Choroid plexus epithelial cell (primary cell): ENCODE measurements around the gene ZBTB11.
"Not testable (repeated sequence)": the region's sequence is repeated elsewhere in the genome, so short reads cannot be mapped to it uniquely, and the experiment has no call there.

Source experiments
- DNase-seq: peaks from one replicate; pipeline ENCODE4 v3.0.0-alpha.2; 2010; ENCODE audit warnings: low read depth
- H3K4me3 ChIP-seq: 2 replicates; pipeline ENCODE4 v1.5.1; 2011; ENCODE audit warnings: low read depth, mild to moderate bottlenecking, control low read depth, low read length, moderate library complexity
- TF ChIP-seq, protein P1 (sequence below): conservative IDR thresholded peaks from 2 replicates; pipeline ENCODE4 v1.5.1; 2011; ENCODE audit warnings: low read depth, mild to moderate bottlenecking, control low read depth, inconsistent platforms, low read length, moderate library complexity

ZBTB11 gene

DNA sequence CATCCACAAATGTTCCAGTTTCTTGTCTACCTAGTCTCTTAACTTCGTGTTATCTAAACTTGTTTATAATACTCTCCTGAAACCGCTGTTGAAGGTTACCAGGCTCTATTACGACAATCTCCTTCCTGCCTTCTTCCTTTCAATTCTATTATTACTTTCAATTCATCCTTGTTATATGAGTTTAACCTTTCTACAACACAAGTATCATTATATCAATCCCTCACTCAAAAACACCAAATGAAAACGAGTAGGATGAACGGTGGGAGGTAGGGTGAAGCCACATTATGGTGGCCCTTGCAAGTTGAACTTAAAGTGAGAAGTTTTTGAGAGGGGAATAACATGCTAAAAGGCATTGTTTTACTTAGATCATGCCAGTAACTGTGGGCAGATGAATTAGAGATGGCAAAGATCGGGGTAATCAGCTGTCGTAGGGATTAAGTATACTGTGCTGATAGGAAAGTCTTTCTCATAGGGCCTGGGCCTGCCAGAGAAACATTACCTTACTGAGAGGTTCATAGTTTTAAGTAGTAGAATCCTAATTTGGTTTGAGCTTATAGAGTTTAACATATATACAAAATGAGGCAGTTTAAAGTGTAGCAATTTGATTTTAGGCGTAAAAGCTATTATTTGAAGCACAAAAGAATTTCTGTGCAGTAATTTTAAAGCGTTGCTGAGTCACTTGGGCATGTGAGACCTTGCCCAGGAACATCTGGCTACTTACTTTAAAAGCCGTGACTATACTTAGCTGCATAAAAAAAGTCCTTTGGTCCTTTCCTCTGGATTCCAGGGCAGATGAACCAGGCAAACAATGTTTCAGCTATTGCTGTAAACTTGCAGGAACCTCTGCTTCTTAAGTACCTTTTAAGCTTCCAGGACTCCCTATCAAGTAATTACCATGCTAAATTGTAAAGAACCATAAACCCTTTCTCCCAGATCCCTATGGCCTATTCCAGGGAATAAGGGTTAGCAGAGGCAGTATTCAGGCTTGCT is 44.2 kb upstream of the ZBTB11 start:
- H3K4me3 ChIP-seq = no peak overlapping the region
- DNase-seq = no peak
- TF ChIP-seq, protein P1, sequence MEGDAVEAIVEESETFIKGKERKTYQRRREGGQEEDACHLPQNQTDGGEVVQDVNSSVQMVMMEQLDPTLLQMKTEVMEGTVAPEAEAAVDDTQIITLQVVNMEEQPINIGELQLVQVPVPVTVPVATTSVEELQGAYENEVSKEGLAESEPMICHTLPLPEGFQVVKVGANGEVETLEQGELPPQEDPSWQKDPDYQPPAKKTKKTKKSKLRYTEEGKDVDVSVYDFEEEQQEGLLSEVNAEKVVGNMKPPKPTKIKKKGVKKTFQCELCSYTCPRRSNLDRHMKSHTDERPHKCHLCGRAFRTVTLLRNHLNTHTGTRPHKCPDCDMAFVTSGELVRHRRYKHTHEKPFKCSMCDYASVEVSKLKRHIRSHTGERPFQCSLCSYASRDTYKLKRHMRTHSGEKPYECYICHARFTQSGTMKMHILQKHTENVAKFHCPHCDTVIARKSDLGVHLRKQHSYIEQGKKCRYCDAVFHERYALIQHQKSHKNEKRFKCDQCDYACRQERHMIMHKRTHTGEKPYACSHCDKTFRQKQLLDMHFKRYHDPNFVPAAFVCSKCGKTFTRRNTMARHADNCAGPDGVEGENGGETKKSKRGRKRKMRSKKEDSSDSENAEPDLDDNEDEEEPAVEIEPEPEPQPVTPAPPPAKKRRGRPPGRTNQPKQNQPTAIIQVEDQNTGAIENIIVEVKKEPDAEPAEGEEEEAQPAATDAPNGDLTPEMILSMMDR = no peak

DNA sequence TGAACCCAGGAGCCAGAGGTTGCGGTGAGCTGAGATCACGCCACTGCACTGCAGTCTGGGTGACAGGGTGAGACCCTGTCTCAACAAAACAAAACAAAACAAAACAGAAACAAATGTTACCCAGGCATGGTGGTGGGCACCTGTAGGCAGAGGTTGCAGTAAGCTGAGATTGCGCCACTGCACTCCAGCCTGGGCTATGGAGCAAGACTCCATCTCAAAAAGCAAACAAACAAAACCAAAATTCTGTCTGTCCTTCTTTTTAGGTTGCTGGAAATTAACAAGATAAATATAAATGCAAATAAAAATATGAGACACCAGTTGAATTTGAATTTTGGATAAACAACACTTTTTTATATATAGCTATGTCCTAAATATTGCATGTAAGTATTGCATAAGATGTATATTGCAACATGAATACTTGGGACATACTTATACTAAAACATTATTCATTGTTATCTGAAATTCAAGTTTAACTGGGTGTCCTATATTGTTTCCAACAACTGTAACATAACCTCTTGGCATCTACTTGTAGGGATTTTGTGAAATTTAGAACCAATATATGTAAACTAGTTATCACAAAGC is 42.8 kb upstream of the ZBTB11 start:
- TF ChIP-seq, protein P1 = no peak
- DNase-seq = no peak
- no peak overlapping the region for H3K4me3 ChIP-seq

DNA sequence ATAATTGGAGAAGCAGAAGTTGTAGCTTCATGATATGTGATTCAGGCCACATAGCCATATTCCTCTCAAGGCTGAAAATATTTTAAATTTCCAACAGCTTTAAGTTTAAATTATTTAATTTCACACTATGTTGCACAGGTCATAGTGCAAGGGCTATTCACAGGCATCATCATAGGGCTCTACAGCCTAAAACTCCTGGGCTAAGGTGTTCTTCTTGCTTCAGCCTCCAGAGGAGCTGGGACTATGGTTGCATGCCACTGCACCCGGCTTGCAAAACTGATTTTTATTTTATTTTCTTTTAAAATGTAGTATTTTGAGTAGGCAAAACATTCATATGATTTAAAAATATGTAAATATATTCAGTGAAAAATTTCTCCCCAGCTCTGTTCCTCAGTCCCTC is 41.5 kb upstream of the ZBTB11 start:
- no peak overlapping the region for H3K4me3 ChIP-seq
- no peak for DNase-seq
- TF ChIP-seq, protein P1 = no peak

DNA sequence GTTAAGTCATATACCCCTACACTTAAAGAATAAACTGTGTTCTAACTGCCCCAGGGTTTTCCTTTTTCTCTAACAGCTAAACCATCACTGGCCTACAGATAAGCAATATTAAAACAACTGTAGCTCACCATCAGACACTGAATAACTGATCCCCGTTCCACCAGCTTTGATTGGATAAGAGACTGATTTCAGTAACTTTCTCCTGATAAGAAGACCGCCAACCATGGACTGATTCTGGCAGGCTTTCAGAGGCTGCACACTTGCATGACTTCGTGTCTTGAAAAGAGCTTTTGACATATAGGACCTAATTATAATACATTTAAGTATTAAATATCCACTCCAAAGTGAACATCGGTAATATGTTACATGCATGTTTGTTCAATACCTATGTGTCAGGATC is 32.2 kb upstream of the ZBTB11 start:
- TF ChIP-seq, protein P1 = no peak
- DNase-seq = no peak
- H3K4me3 ChIP-seq = no peak overlapping the region

DNA sequence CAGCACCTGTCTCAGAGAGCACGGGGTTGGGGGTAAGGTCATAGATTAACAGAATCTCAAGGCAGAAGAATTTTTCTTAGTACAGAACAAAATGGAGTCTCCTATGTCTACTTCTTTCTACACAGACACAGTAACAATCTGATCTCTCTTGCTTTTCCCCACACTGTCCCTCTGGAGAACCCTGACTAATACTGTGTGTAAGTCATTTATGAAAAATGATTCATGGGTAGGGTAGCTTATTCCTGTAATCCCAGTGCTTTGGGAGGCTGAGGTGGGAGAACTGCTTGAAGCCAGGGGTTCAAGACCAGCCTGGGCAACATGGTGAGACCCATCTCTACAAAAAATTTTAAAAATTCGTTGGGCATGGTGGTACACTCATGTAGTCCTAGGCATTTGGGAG is 27.7 kb upstream of the ZBTB11 start:
- not testable (repeated sequence) for H3K4me3 ChIP-seq, DNase-seq

DNA sequence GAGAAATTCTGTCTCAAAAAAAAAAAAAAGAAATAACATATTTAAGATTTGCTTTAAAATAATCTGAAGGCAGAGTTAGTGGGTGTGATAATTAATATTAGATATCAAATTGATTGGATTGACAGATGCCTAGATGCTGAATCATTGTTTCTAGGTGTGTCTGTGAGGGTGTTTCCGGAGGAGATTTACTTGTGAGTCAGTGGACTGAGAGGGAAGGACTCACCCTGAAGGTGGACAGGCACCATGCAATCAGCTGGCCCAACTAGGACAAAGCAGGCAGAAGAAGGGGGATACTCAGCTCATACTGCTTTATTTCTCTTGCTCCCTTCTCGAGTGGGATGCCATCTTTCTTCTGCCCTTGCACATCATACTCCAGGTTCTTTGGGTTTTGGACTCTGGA is 26.2 kb upstream of the ZBTB11 start:
- TF ChIP-seq, protein P1 = no peak
- no peak overlapping the region for H3K4me3 ChIP-seq
- DNase-seq = no peak

DNA sequence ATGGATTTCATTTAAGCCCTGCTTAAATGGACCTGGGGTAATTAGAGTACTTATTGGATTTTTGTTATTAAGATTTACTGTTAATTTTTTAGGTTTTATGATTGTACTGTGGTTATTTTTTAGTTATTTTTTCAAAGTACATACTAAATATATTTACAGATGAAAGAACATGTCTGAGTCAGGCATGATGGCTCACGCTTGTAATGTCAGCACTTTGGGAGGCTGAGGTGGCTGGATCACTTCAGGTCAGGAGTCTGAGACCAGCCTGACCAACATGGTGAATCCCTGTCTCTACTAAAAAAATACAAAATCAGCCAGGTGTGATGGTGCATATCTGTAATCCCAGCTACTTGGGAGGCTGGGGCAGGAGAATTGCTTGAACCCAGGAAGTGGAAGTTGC is 25.8 kb upstream of the ZBTB11 start:
- DNase-seq = no peak
- H3K4me3 ChIP-seq = no peak overlapping the region
- TF ChIP-seq, protein P1 = no peak
